ENCODE measurements around the gene PRCP. TPM values are rescaled to one million over a fixed set of nuclear protein-coding genes. Genes with fewer than 3 reads are reported as not detected.

Gene PRCP
- total and polyA plus RNA-seq, 2 donors from 2014 or later, result 115 to 202 TPM

- TF ChIP-seq CTCF (IDR thresholded peaks at IDR 0.05; ENCODE audit: borderline replicate concordance, extremely low read depth, insufficient read depth), result no peak
- FAIRE-seq (no peak), DNase-seq (no peak)
- no peaks in the 10 kb centered on the region for H3K4me1 ChIP-seq (ENCODE audit: control insufficient read depth in 2 of 3, insufficient read depth in 2 of 3, low read depth in 1 of 3, low read length in 3 of 3)
- H3K9ac ChIP-seq (ENCODE audit: low read length in 3 of 3), result no peak overlapping the region
- H3K27ac ChIP-seq (ENCODE audit: low read depth in 2 of 2, low read length in 2 of 2), result no peak overlapping the region
- no peaks in the 10 kb centered on the region for H3K27me3 ChIP-seq (ENCODE audit: control insufficient read depth, insufficient read depth, low read length)
- intact Hi-C loops (cut with DNase I), result no loop called here
- H3K9me3 ChIP-seq (ENCODE audit: control insufficient read depth in 2 of 3, insufficient read depth in 1 of 3, low read length in 3 of 3), result no peaks in the 10 kb centered on the region
- H3K36me3 ChIP-seq (ENCODE audit: control insufficient read depth in 2 of 3, insufficient read depth in 3 of 3, low read length in 3 of 3), result peaks cover 0 to 13% (median 6%) of the 10 kb centered on the region in 3 donors
- no peak overlapping the region for H3K4me3 ChIP-seq (ENCODE audit: low read length in 3 of 3)
Observed at GRCh38 chr11:82848829-82849228, 51.4 kb downstream of the PRCP start.

DNA sequence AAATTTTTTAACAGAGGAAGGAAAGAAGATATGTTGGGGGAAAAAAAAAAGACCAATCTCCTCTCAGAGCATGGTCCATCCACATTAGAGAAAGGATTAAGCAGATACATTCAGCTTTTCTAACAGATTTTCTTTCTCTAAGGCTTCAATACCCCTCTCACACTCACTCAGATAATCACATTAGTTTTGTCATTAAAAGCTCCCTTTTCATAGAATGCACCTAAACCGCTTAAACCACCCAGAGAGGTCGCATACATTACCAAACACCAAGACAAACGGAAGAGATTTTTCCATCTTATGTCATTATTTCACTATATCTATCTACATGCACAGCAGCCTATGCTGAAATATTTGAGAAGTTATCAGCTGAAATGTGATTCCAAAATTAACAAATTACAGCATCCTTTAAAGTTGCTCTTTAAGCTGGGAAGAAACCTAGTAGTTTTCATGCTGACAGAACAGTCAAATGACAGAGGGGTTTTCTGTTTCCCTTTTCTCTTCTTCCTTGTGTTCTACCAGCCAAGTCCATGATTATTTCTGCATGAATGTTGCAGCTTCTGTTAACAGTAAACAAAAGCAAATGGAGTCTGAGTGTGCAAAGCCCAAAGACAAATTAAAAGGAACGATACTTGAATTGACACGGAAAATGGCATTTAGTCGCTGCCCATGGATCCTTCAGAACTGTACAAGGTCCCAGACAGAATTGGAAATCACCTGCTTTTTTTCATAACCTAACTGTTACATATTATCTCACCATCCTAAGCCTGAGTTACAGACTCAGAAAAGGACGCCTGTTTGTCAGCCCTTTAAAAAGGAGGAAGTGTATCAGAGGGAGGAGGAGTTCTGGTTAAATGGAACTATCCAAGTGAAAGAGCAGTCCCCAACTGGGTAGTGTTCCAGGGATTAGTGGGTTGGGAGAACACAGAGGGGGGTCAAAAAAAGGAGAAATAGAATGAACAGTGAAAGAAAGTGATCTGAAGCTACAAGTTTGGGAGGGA lies 54.6 kb downstream of the PRCP start:
- TF ChIP-seq CTCF (IDR thresholded peaks at IDR 0.05; ENCODE audit: borderline replicate concordance, extremely low read depth, insufficient read depth), result no peak
- FAIRE-seq, result no peak
- intact Hi-C loops (cut with DNase I), result no loop called here

DNA sequence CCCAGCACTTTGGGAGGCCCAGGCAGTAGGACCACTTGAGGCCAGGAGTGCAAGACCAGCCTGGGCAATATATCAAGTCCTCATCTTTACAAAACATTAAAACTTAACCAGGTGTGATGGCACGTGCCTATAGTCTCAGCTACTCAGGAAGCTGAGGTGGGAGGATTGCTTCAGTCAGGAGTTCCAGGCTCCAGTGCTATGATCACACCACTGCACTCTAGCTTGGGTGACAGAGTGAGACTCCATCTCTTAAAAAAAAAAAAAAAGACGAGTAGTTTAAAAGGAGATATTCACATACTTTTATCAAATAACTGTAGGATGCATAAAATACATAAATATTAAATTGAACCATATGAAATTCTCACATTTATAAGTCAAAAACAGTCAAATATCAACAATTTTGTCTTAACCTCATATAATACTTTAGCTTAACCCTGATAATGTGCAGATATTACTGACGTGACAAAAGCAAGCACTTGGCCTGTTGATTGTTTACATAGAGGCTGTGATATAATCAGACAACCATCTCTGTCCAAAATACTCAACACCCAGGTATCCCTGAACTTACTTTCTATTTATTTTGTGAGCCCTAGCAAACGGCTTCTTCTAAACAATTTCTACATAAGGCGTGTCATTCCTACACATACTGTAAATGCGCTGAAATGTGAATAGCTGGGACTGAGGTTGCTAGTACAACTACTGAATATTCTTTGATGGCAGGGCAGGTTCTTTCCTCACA lies 57.0 kb downstream of the PRCP start:
- Histone ChIP-seq H3K9ac (ENCODE audit: low read length in 3 of 3) (no peak overlapping the region), H3K4me3 (ENCODE audit: low read length in 3 of 3) (no peak overlapping the region), H3K9me3 (ENCODE audit: control insufficient read depth in 2 of 3, insufficient read depth in 1 of 3, low read length in 3 of 3) (no peaks in the 10 kb centered on the region), H3K4me1 (ENCODE audit: control insufficient read depth in 2 of 3, insufficient read depth in 2 of 3, low read depth in 1 of 3, low read length in 3 of 3) (no peaks in the 10 kb centered on the region), H3K36me3 (ENCODE audit: control insufficient read depth in 2 of 3, insufficient read depth in 3 of 3, low read length in 3 of 3) (peaks cover 0 to 6% (median 2%) of the 10 kb centered on the region in 3 donors), H3K27ac (ENCODE audit: low read depth in 2 of 2, low read length in 2 of 2) (no peak overlapping the region), H3K27me3 (ENCODE audit: control insufficient read depth, insufficient read depth, low read length) (no peaks in the 10 kb centered on the region)
- intact Hi-C loops (cut with DNase I), result no loop called here
- TF ChIP-seq CTCF (IDR thresholded peaks at IDR 0.05; ENCODE audit: borderline replicate concordance, extremely low read depth, insufficient read depth), result no peak
- FAIRE-seq, result no peak
- peak in 2 of 5 donors; percentile 14 to 29 for DNase-seq

More for the DNA sequence above, 54.6 kb downstream of the PRCP start:
- Histone ChIP-seq H3K36me3 (ENCODE audit: control insufficient read depth in 2 of 3, insufficient read depth in 3 of 3, low read length in 3 of 3) (peaks cover 0 to 13% (median 6%) of the 10 kb centered on the region in 3 donors), H3K9ac (ENCODE audit: low read length in 3 of 3) (no peak overlapping the region), H3K4me3 (ENCODE audit: low read length in 3 of 3) (no peak overlapping the region), H3K4me1 (ENCODE audit: control insufficient read depth in 2 of 3, insufficient read depth in 2 of 3, low read depth in 1 of 3, low read length in 3 of 3) (no peaks in the 10 kb centered on the region), H3K9me3 (ENCODE audit: control insufficient read depth in 2 of 3, insufficient read depth in 1 of 3, low read length in 3 of 3) (no peaks in the 10 kb centered on the region), H3K27ac (ENCODE audit: low read depth in 2 of 2, low read length in 2 of 2) (no peak overlapping the region), H3K27me3 (ENCODE audit: control insufficient read depth, insufficient read depth, low read length) (no peaks in the 10 kb centered on the region)
- DNase-seq, result no peak
